Adrenal gland (tissue), 5 donors: ENCODE results near the gene GOLM1.

Experiments
- CTCF ChIP-seq, 6 experiments: fragments of 450-650 bp in 4 of 6; fragments of 200-600 bp in 2 of 6; sonication (generic) in 1 of 6; IDR thresholded peaks; 1 replicate in 5 of 6; 2 replicates in 1 of 6; pipeline versions ENCODE4 v1.5.1 to v1.8.0; 2016 to 2021; ENCODE audit warnings: antibody characterized with exemption in 6 of 6, mild to moderate bottlenecking in 2 of 6, moderate library complexity in 1 of 6
- POLR2A ChIP-seq, 2 donors: fragments of 450-650 bp; IDR thresholded peaks; one replicate each; pipeline ENCODE4 v1.6.1; 2017; ENCODE audit warnings: antibody characterized with exemption in 2 of 2, mild to moderate bottlenecking in 2 of 2, moderate library complexity in 1 of 2
- donor health status: DM: no; HTN: no; CAD: no.

- TF ChIP-seq CTCF (IDR thresholded peaks at IDR 0.05) (no peak), POLR2A (IDR thresholded peaks at IDR 0.05) (no peak)
Observed at GRCh38 chr9:86064220-86064619, 35.1 kb downstream of the GOLM1 start.
